OCI-LY3 (cell line): ENCODE results near the gene DGKB.

Experiments
- EZH2phosphoT487 ChIP-seq: fragments of 200-600 bp; shearing (Covaris generic); IDR thresholded peaks from 2 replicates; pipeline ENCODE4 v1.6.1; 2018; ENCODE audit warnings: antibody characterized with exemption, mixed run types, low read depth
- TF ChIP-seq, protein P1 (sequence below): fragments of 200-600, 300-600 bp; sonication (generic); IDR thresholded peaks from 2 replicates; pipeline ENCODE4 v1.5.1; 2014; ENCODE audit warnings: antibody characterized with exemption, low read length, low read depth

DNA sequence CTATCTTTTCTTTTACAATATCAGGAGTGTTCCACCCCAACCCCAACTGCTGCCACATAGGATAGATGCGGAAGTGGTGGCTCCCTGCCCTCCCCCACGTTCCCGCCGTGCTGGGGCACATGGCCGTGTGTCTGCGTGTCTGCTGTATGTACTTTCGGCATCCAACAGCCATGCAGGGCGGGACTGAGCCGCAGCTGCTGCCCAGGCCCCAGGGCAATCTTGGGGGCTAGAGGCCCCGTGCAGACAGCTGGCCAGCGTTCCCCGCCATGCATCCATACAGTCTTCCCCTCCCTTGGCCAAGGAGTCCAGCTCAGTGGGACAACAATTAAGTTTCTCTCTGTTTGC is 162.7 kb downstream of the DGKB start:
- TF ChIP-seq, protein P1, sequence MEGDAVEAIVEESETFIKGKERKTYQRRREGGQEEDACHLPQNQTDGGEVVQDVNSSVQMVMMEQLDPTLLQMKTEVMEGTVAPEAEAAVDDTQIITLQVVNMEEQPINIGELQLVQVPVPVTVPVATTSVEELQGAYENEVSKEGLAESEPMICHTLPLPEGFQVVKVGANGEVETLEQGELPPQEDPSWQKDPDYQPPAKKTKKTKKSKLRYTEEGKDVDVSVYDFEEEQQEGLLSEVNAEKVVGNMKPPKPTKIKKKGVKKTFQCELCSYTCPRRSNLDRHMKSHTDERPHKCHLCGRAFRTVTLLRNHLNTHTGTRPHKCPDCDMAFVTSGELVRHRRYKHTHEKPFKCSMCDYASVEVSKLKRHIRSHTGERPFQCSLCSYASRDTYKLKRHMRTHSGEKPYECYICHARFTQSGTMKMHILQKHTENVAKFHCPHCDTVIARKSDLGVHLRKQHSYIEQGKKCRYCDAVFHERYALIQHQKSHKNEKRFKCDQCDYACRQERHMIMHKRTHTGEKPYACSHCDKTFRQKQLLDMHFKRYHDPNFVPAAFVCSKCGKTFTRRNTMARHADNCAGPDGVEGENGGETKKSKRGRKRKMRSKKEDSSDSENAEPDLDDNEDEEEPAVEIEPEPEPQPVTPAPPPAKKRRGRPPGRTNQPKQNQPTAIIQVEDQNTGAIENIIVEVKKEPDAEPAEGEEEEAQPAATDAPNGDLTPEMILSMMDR, result no peak
- no peak for TF ChIP-seq EZH2phosphoT487
